SK-N-SH (cell line): ENCODE results near the gene PKN3. TPM values are rescaled to one million over a fixed set of nuclear protein-coding genes. Genes with fewer than 3 reads are reported as not detected.
A peak's percentile ranks its signal among the peaks of the same experiment; 100 is the strongest.

Source experiments
- CTCF ChIA-PET: fragments of 300-600, 350-600 bp; formaldehyde crosslinking; extraction: SDS; loops from one replicate; lab custom pipeline; 2021; lab: Yijun Ruan, JAX
- POLR2A ChIA-PET: fragments of 350-600 bp; sonication (Branson Sonifier 250); formaldehyde crosslinking; extraction: SDS; loops from one replicate; lab custom pipeline; 2020; ENCODE audit warnings: antibody characterized with exemption, inconsistent platforms; lab: Yijun Ruan, JAX
- DNase-seq: peaks from one replicate; pipeline ENCODE4 v3.0.0; 2012
- H2AFZ ChIP-seq: fragments of 200-600 bp; sonication (generic); 2 replicates; pipeline ENCODE4 v1.8.1; 2016; ENCODE audit warnings: antibody characterized with exemption, mild to moderate bottlenecking, low read depth
- H3F3A ChIP-seq: fragments of 200-600 bp; sonication (generic); replicated peaks from 2 replicates; pipeline ENCODE3; 2016; ENCODE audit warnings: antibody characterized with exemption, mild to moderate bottlenecking; ENCODE audit not compliant: insufficient read depth
- H3K27ac ChIP-seq, 2 experiments: fragments of 200-500 bp in 1 of 2; fragments of 200-600 bp in 1 of 2; sonication (Bioruptor generic) in 1 of 2; sonication (generic), shearing (Covaris generic) in 1 of 2; 2 replicates each; pipeline versions ENCODE4 v1.5.1 to v1.6.1; 2014 to 2016; ENCODE audit warnings: low read depth in 2 of 2, inconsistent platforms in 1 of 2, low read length in 1 of 2, mild to moderate bottlenecking in 1 of 2, mixed read lengths in 1 of 2
- H3K27me3 ChIP-seq: fragments of 200-600 bp; sonication (generic), shearing (Covaris generic); 2 replicates; pipeline ENCODE4 v1.6.1; 2016; ENCODE audit warnings: mixed run types; ENCODE audit not compliant: insufficient read depth
- H3K36me3 ChIP-seq, 2 experiments: fragments of 200-500 bp in 1 of 2; fragments of 200-600 bp in 1 of 2; sonication (Bioruptor generic) in 1 of 2; sonication (generic) in 1 of 2; replicated peaks in 1 of 2; 2 replicates each; pipeline versions ENCODE3 to v1.5.1; 2014 to 2016; ENCODE audit warnings: low read length in 1 of 2, mild to moderate bottlenecking in 1 of 2; ENCODE audit not compliant: insufficient read depth in 2 of 2, control insufficient read depth in 1 of 2
- H3K4me1 ChIP-seq, 2 experiments: fragments of 200-500 bp in 1 of 2; fragments of 200-600 bp in 1 of 2; sonication (Bioruptor generic) in 1 of 2; sonication (generic), shearing (Covaris generic) in 1 of 2; 2 replicates each; pipeline versions ENCODE4 v1.5.1 to v1.6.1; 2014 to 2016; ENCODE audit warnings: low read depth in 1 of 2, low read length in 1 of 2, mixed run types in 1 of 2; ENCODE audit not compliant: insufficient read depth in 2 of 2, control insufficient read depth in 1 of 2
- H3K4me2 ChIP-seq: fragments of 200-600 bp; sonication (generic), shearing (Covaris generic); 2 replicates; pipeline ENCODE4 v1.6.1; 2017; ENCODE audit warnings: mixed run types
- H3K4me3 ChIP-seq, 2 experiments: fragments of 200-500 bp in 1 of 2; fragments of 200-600 bp in 1 of 2; sonication (Bioruptor generic) in 1 of 2; sonication (generic), shearing (Covaris generic) in 1 of 2; 2 replicates each; pipeline versions ENCODE4 v1.5.1 to v1.8.1; 2014 to 2016; ENCODE audit warnings: low read depth in 2 of 2, inconsistent platforms in 1 of 2, low read length in 1 of 2, mild to moderate bottlenecking in 1 of 2, mixed read lengths in 1 of 2, moderate library complexity in 1 of 2
- H3K79me2 ChIP-seq: fragments of 200-600 bp; sonication (generic); 2 replicates; pipeline ENCODE4 v1.8.1; 2017; ENCODE audit warnings: mild to moderate bottlenecking; ENCODE audit not compliant: insufficient read depth
- H3K9ac ChIP-seq: fragments of 200-600 bp; sonication (generic); 2 replicates; pipeline ENCODE4 v1.6.1; 2017; ENCODE audit warnings: mixed run types
- H3K9me2 ChIP-seq: fragments of 200-600 bp; sonication (generic); 2 replicates; pipeline ENCODE4 v1.6.1; 2017; ENCODE audit warnings: mixed run types
- H3K9me3 ChIP-seq: fragments of 200-600 bp; sonication (generic); 2 replicates; pipeline ENCODE4 v1.6.1; 2017; ENCODE audit warnings: mixed run types, mild to moderate bottlenecking, moderate library complexity
- H4K20me1 ChIP-seq: fragments of 200-600 bp; sonication (generic); 2 replicates; pipeline ENCODE4 v1.6.1; 2017; ENCODE audit warnings: mild to moderate bottlenecking, mixed run types; ENCODE audit not compliant: insufficient read depth
- CHD2 ChIP-seq: fragments of 150-350 bp; IDR thresholded peaks from 2 replicates; pipeline ENCODE4 v1.6.1; 2018; ENCODE audit warnings: low read length; ENCODE audit not compliant: partially characterized antibody
- ELF1 ChIP-seq: IDR thresholded peaks from 2 replicates; pipeline ENCODE4 v1.4.0; 2012
- EZH2phosphoT487 ChIP-seq: fragments of 200-600 bp; sonication (generic); IDR thresholded peaks from 2 replicates; pipeline ENCODE4 v1.6.1; 2017; ENCODE audit warnings: low read depth, mixed run types, mild to moderate bottlenecking, antibody characterized with exemption, moderate library complexity, borderline replicate concordance
- FOXJ3 ChIP-seq: sonication (generic); formaldehyde crosslinking; IDR thresholded peaks from 2 replicates; pipeline ENCODE4 v1.5.1; 2020; ENCODE audit warnings: mild to moderate bottlenecking, missing genetic modification reagents
- FOXM1 ChIP-seq: IDR thresholded peaks from 2 replicates; pipeline ENCODE4 v1.4.0; 2012; ENCODE audit warnings: low read depth, mild to moderate bottlenecking
- GABPA ChIP-seq: IDR thresholded peaks from 2 replicates; pipeline ENCODE4 v1.4.0; 2012; ENCODE audit warnings: low read depth, mild to moderate bottlenecking
- GATA2 ChIP-seq: sonication (generic); formaldehyde crosslinking; IDR thresholded peaks from 2 replicates; pipeline ENCODE4 v1.5.0; 2020; ENCODE audit warnings: mild to moderate bottlenecking, missing genetic modification reagents
- MEF2A ChIP-seq: IDR thresholded peaks from 2 replicates; pipeline ENCODE4 v1.4.0; 2012; ENCODE audit warnings: low read depth, borderline replicate concordance
- MXI1 ChIP-seq: IDR thresholded peaks from 2 replicates; pipeline ENCODE4 v1.6.1; 2012; ENCODE audit warnings: mild to moderate bottlenecking, low read depth, low read length, improper control_type of control experiment
- NFIC ChIP-seq: IDR thresholded peaks from 2 replicates; pipeline ENCODE4 v1.4.0; 2012; ENCODE audit warnings: borderline replicate concordance
- NRF1 ChIP-seq: IDR thresholded peaks from 2 replicates; pipeline ENCODE4 v1.6.1; 2012; ENCODE audit warnings: low read depth, mild to moderate bottlenecking, low read length
- POLR2AphosphoS5 ChIP-seq: IDR thresholded peaks from 2 replicates; pipeline ENCODE4 v1.6.1; 2012; ENCODE audit warnings: low read depth, low read length
- RAD21 ChIP-seq: IDR thresholded peaks from 2 replicates; pipeline ENCODE4 v1.6.1; 2012; ENCODE audit warnings: mild to moderate bottlenecking, low read length
- RFX5 ChIP-seq: IDR thresholded peaks from 2 replicates; pipeline ENCODE4 v1.6.1; 2012; ENCODE audit warnings: mild to moderate bottlenecking, improper control_type of control experiment, low read length
- RXRA ChIP-seq: IDR thresholded peaks from 2 replicates; pipeline ENCODE4 v1.4.0; 2012; ENCODE audit warnings: low read depth, mild to moderate bottlenecking, borderline replicate concordance
- SIN3A ChIP-seq: IDR thresholded peaks from 2 replicates; pipeline ENCODE4 v1.6.1; 2012; ENCODE audit warnings: low read depth, mild to moderate bottlenecking, low read length, moderate library complexity, borderline replicate concordance
- SMC3 ChIP-seq: IDR thresholded peaks from 2 replicates; pipeline ENCODE4 v1.6.1; 2012; ENCODE audit warnings: low read depth, low read length, improper control_type of control experiment
- TAF1 ChIP-seq: IDR thresholded peaks from 2 replicates; pipeline ENCODE4 v1.6.1; 2012; ENCODE audit warnings: low read depth, mild to moderate bottlenecking, low read length, moderate library complexity, borderline replicate concordance
- TEAD4 ChIP-seq: IDR thresholded peaks from 2 replicates; pipeline ENCODE4 v1.4.0; 2012; ENCODE audit warnings: mild to moderate bottlenecking, borderline replicate concordance; ENCODE audit not compliant: insufficient read depth
- YY1 ChIP-seq: IDR thresholded peaks from 2 replicates; pipeline ENCODE4 v1.4.0; 2012; ENCODE audit warnings: low read depth, mild to moderate bottlenecking
- WGBS: methylation state at CpG from one replicate; pipeline ENCODE4 v1.1.6; 2017; ENCODE audit warnings: low lambda C conversion rate; 5-methylcytosine and 5-hydroxymethylcytosine counted together
- polyA plus RNA-seq, 3 experiments: library from polyadenylated mRNA; depleted of rRNA; stranded (reverse); fragments of >200 nt; gene quantifications; 2 replicates each; pipeline ENCODE4 v1.2.3, GENCODE V29; 2012
- TF ChIP-seq, protein P1 (sequence below): IDR thresholded peaks from 2 replicates; pipeline ENCODE4 v1.4.0; 2012; ENCODE audit warnings: low read depth, borderline replicate concordance
- TF ChIP-seq, protein P2 (sequence below): IDR thresholded peaks from 2 replicates; pipeline ENCODE4 v1.6.1; 2012; ENCODE audit warnings: mild to moderate bottlenecking, low read depth, low read length, moderate library complexity
- TF ChIP-seq, protein P3 (sequence below): IDR thresholded peaks from 2 replicates; pipeline ENCODE4; 2012
- TF ChIP-seq, protein P4 (sequence below): fragments of 200-600 bp; sonication (generic); IDR thresholded peaks from 2 replicates; pipeline ENCODE4 v1.6.1; 2017; ENCODE audit warnings: antibody characterized with exemption, mild to moderate bottlenecking, moderate library complexity

The PKN3 gene
- polyA plus RNA-seq, 1 of the 3 experiments (the other 2 are of a cell fraction) = 7.8 TPM

DNA sequence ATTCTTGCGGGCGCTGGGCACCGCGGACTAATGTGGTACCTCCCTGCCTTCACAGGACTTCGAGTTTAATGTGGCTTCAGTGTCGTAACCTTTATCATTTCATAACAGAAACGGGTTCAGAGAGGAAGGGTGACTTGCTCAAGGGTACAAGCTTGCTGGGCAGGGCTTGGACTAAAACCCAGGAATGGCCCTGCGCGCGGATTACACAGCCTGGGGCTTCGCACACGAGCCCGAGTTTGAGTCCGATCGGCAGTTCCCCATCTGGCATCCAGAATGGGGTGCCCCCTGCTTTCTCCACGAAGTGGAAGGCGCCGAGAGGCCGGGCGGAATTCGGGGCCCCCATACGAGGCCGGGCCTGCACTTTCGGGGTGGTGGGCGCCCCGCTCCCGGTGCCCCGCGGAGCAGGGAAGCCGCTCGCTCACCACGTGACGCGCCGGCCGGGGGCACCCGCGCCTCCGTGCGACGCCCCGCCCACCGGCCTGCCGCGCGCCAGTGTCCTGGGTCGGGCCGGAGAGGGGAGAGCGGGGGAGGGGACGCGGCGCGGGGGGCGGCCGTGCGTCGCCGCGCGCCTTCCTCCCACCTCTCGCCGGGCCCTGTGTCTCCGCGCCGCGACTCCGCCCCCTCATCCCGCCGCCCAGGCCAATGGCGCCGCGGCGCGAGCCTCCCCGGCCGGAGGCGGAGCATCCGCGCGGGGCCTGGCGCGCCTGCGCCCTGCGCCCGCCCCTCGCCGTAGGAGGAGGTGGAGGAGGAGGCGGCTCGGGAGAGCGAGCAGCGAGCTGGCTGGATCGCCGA lies 13.6 kb upstream of the PKN3 start, which contains the start of gene SET:
Gene SET, plus strand, starts transcription at position 722 of the 792 bp plus-strand sequence. CDS start 361 bp downstream, outside the sequence.
- ChIA-PET POLR2A (interaction anchor here (1.0 kb wide), 1 partner anchor 15 kb away, joined by 3 read pairs; no protein-coding TSS in a partner anchor), CTCF (interaction anchor here (1.5 to 9.1 kb wide), 3 partner anchors 12 to 36 kb away, joined by 3 to 64 read pairs (median 4); partner anchors contain the start of gene PKN3)
- H3K9me3 ChIP-seq = no peaks in the 10 kb centered on the region
- peak within 1 kb of the TSS; percentile 99 for H2AFZ ChIP-seq
- 63% methylated on average over 13 of the region's 93 CpGs for WGBS
- H3K36me3 ChIP-seq = peaks cover 27 to 35% of the 10 kb centered on the region in 2 experiments
- peaks cover 33% of the 10 kb centered on the region for H4K20me1 ChIP-seq
- peaks cover 37% of the 10 kb centered on the region for H3K79me2 ChIP-seq
- H3K4me3 ChIP-seq = peak within 1 kb of the TSS; percentile 76 to 97
- no peaks in the 10 kb centered on the region for H3K9me2 ChIP-seq
- H3F3A ChIP-seq = peaks cover 18% of the 10 kb centered on the region
- peak within 1 kb of the TSS; percentile 90 for H3K4me2 ChIP-seq
- peak; percentile 100 for DNase-seq
- H3K9ac ChIP-seq = peak within 1 kb of the TSS; percentile 88
- no peaks in the 10 kb centered on the region for H3K27me3 ChIP-seq
- H3K27ac ChIP-seq = peak within 1 kb of the TSS; percentile 69 to 93
- peaks cover 3 to 6% of the 10 kb centered on the region in 2 experiments; a peak in 2 of 4 replicates for H3K4me1 ChIP-seq
- TF ChIP-seq RAD21 = no peak
- peak; percentile 75; the same call in 1 of the 2 replicates for TF ChIP-seq POLR2AphosphoS5
- TF ChIP-seq CHD2 = peak; percentile 76
- no peak for TF ChIP-seq SIN3A
- TF ChIP-seq, protein P1, sequence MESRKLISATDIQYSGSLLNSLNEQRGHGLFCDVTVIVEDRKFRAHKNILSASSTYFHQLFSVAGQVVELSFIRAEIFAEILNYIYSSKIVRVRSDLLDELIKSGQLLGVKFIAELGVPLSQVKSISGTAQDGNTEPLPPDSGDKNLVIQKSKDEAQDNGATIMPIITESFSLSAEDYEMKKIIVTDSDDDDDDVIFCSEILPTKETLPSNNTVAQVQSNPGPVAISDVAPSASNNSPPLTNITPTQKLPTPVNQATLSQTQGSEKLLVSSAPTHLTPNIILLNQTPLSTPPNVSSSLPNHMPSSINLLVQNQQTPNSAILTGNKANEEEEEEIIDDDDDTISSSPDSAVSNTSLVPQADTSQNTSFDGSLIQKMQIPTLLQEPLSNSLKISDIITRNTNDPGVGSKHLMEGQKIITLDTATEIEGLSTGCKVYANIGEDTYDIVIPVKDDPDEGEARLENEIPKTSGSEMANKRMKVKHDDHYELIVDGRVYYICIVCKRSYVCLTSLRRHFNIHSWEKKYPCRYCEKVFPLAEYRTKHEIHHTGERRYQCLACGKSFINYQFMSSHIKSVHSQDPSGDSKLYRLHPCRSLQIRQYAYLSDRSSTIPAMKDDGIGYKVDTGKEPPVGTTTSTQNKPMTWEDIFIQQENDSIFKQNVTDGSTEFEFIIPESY = no peak
- TF ChIP-seq EZH2phosphoT487 = no peak
- no peak for TF ChIP-seq GATA2 (CRISPR knock-in tag)
- TF ChIP-seq FOXJ3 (CRISPR knock-in tag) = no peak
- no peak for TF ChIP-seq RXRA
- TF ChIP-seq ELF1 = no peak
- TF ChIP-seq MEF2A = no peak
- peak; percentile 65; the same call in 1 of the 2 replicates for TF ChIP-seq TAF1
- no peak for TF ChIP-seq NFIC
- TF ChIP-seq FOXM1 = no peak
- TF ChIP-seq GABPA = no peak
- no peak for TF ChIP-seq RFX5
- TF ChIP-seq, protein P2, sequence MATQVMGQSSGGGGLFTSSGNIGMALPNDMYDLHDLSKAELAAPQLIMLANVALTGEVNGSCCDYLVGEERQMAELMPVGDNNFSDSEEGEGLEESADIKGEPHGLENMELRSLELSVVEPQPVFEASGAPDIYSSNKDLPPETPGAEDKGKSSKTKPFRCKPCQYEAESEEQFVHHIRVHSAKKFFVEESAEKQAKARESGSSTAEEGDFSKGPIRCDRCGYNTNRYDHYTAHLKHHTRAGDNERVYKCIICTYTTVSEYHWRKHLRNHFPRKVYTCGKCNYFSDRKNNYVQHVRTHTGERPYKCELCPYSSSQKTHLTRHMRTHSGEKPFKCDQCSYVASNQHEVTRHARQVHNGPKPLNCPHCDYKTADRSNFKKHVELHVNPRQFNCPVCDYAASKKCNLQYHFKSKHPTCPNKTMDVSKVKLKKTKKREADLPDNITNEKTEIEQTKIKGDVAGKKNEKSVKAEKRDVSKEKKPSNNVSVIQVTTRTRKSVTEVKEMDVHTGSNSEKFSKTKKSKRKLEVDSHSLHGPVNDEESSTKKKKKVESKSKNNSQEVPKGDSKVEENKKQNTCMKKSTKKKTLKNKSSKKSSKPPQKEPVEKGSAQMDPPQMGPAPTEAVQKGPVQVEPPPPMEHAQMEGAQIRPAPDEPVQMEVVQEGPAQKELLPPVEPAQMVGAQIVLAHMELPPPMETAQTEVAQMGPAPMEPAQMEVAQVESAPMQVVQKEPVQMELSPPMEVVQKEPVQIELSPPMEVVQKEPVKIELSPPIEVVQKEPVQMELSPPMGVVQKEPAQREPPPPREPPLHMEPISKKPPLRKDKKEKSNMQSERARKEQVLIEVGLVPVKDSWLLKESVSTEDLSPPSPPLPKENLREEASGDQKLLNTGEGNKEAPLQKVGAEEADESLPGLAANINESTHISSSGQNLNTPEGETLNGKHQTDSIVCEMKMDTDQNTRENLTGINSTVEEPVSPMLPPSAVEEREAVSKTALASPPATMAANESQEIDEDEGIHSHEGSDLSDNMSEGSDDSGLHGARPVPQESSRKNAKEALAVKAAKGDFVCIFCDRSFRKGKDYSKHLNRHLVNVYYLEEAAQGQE = no peak
- no peak for TF ChIP-seq SMC3
- no peak for TF ChIP-seq TEAD4
- TF ChIP-seq NRF1 = peak; percentile 79
- TF ChIP-seq MXI1 = peak; percentile 48; the same call in 1 of the 2 replicates
- TF ChIP-seq, protein P3, sequence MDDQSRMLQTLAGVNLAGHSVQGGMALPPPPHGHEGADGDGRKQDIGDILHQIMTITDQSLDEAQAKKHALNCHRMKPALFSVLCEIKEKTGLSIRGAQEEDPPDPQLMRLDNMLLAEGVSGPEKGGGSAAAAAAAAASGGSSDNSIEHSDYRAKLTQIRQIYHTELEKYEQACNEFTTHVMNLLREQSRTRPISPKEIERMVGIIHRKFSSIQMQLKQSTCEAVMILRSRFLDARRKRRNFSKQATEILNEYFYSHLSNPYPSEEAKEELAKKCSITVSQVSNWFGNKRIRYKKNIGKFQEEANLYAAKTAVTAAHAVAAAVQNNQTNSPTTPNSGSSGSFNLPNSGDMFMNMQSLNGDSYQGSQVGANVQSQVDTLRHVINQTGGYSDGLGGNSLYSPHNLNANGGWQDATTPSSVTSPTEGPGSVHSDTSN = no peak
- TF ChIP-seq, protein P4, sequence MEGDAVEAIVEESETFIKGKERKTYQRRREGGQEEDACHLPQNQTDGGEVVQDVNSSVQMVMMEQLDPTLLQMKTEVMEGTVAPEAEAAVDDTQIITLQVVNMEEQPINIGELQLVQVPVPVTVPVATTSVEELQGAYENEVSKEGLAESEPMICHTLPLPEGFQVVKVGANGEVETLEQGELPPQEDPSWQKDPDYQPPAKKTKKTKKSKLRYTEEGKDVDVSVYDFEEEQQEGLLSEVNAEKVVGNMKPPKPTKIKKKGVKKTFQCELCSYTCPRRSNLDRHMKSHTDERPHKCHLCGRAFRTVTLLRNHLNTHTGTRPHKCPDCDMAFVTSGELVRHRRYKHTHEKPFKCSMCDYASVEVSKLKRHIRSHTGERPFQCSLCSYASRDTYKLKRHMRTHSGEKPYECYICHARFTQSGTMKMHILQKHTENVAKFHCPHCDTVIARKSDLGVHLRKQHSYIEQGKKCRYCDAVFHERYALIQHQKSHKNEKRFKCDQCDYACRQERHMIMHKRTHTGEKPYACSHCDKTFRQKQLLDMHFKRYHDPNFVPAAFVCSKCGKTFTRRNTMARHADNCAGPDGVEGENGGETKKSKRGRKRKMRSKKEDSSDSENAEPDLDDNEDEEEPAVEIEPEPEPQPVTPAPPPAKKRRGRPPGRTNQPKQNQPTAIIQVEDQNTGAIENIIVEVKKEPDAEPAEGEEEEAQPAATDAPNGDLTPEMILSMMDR = no peak
- no peak for TF ChIP-seq YY1
